ENCODE measurements around the gene MAP7D2. TPM values are rescaled to one million over a fixed set of nuclear protein-coding genes. Genes with fewer than 3 reads are reported as not detected.

The MAP7D2 gene
- total RNA-seq, 1 donor = not detected

DNA sequence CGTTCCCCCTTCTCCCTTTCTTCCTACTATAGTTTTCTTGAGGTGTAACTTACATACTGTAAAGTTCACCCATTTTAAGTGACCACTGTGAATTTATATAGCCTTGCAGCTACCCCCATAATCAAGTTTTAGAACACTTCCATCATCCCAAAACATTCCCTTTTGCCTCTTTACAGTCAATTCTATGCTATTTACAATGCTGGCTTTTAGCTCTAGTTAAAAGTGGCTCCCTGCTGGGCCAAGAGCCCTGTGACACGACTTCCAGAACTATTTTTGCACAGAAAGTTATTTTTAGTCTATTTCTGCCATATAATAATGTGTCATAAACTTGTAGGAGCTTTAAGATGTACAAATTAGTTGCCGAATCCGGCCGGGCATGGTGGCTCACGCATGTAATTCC lies 26.9 kb downstream of the MAP7D2 start:
- no peak for DNase-seq (ENCODE audit: low read depth)
- TF ChIP-seq, protein P1, sequence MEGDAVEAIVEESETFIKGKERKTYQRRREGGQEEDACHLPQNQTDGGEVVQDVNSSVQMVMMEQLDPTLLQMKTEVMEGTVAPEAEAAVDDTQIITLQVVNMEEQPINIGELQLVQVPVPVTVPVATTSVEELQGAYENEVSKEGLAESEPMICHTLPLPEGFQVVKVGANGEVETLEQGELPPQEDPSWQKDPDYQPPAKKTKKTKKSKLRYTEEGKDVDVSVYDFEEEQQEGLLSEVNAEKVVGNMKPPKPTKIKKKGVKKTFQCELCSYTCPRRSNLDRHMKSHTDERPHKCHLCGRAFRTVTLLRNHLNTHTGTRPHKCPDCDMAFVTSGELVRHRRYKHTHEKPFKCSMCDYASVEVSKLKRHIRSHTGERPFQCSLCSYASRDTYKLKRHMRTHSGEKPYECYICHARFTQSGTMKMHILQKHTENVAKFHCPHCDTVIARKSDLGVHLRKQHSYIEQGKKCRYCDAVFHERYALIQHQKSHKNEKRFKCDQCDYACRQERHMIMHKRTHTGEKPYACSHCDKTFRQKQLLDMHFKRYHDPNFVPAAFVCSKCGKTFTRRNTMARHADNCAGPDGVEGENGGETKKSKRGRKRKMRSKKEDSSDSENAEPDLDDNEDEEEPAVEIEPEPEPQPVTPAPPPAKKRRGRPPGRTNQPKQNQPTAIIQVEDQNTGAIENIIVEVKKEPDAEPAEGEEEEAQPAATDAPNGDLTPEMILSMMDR (IDR thresholded peaks at IDR 0.05; ENCODE audit: insufficient read depth, low read depth, low read length) = no peak

DNA sequence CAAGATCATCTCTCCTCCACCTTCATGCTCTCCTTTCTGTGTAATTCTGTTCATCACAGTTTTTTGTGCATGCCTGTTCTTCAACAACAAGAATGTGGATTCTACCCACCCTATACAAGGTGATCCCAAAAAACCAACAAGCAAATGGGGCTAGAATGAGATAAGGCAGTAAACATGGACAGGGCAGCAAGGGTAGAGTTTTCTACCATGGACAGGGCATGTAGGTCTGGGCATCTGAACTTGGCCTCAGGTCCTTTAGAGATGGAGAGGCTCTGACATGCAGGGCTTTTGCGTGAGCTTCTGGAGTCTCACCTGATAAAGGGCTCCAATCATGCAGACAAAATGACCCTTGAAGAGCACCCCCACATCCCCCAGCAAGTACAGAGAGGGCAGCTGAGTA lies 36.4 kb downstream of the MAP7D2 start:
- TF ChIP-seq, protein P1 (IDR thresholded peaks at IDR 0.05; ENCODE audit: insufficient read depth, low read depth, low read length) = no peak
- no peak overlapping the region for H3K4me3 ChIP-seq (ENCODE audit: low read depth, low read length)
- no peak for DNase-seq (ENCODE audit: low read depth)

More for the DNA sequence above, 26.9 kb downstream of the MAP7D2 start:
- no peak overlapping the region for H3K4me3 ChIP-seq (ENCODE audit: low read depth, low read length)

DNA sequence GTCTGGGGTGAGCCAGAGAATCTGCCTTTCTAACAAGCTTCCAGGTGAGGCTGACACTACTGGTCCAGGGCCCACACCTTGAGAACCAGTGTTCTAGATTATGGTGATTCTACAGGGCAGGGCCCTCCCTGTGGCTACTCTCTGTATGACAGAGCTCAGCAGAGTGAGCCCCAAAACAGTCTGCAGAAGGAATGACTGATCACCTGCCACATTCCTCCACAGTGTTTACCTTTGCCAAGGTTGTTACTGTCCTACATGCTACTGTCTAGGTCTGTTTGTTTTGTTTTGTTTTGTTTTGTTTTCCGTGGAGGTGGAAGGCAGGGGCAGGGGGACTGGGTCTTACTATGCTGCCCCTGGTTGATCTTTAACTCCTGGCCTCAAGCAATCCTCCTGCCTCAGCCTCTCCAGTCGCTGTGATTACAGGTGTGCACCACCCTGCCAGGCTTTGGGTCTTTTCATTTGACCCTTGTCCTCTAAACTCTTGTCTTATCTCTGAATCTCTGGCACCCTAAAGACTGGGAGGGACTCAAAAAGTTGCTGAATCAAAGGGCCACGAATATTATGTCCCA lies 45.1 kb downstream of the MAP7D2 start:
- no peak overlapping the region for H3K4me3 ChIP-seq (ENCODE audit: low read depth, low read length)
- DNase-seq (ENCODE audit: low read depth) = no peak
- TF ChIP-seq, protein P1 (IDR thresholded peaks at IDR 0.05; ENCODE audit: insufficient read depth, low read depth, low read length) = no peak

DNA sequence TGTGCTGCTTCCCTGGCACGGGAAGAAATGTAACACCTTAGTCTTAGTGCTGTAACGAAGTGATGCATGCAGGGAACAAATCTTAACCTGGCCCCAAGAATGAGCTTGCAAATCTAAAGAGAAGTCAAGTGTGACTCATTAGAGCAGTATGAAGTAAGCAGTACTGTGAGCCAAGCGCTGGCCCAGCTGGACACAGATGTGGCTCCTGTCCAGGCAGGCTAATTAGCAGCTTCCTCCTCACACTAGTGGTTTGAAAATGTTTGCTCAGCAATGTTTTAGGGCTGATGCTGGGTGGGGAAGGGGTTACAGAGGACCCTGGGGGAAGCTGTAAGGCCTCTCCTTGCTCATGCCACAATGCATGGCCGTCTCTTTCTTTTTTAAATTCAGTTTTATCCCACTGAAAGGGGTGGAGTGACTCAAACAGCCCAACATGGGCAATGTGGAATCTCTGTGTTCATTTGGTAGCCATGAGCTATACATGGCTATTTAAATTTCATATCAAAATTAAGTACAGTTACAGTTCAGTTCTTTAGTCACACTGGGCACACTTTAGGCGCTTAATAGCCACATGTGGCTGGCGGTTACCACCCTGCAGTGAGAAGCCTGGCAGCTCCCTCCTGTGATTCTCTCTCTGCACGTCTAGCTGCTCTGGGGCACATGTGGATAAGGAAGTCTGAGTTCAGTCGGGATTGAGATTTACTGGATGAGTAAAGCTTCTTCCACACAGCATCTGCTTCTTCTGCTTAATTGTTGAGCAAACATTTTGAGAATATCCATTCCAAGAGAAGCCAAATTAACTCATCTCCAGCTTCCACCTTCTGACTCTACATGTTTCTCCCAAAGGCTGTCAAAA lies 48.8 kb downstream of the MAP7D2 start:
- no peak overlapping the region for H3K4me3 ChIP-seq (ENCODE audit: low read depth, low read length)
- TF ChIP-seq, protein P1 (IDR thresholded peaks at IDR 0.05; ENCODE audit: insufficient read depth, low read depth, low read length) = no peak
- peak; percentile 86 for DNase-seq (ENCODE audit: low read depth)

DNA sequence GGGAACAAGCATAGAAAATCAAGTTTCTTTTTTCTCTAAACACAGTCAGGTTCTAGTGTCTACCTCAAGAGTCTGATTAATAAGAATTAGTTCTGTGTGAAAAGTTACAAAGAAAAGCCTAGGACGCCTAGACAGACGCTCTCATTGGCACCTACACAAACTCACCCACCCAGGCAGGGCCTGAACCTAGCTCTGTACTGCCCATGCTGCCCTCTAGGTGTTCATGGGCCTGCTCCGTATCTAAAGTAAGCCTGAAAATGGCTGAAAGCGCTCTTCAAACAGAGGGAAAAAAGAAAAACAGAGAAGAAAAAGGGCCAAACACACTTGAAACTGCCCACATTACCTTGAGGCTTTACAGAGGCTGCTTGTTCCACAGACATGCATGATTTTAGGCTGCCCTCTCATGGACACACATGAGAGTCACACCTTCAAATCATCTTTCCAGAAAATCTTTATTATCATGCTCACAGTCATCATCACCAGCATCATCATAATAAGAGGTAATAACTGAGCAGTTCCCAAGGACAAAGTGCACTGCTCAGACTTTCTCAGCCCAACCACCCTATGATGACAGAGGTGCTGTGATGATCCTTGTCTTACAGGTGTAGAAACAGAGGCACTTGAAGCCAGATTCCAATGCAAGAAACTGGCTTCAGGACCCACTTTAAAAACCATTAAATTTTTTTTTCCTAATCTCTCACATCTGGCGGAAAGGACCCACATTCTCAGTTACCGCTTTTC lies 49.6 kb downstream of the MAP7D2 start:
- no peak overlapping the region for H3K4me3 ChIP-seq (ENCODE audit: low read depth, low read length)
- DNase-seq (ENCODE audit: low read depth) = peak; percentile 58
- TF ChIP-seq, protein P1 (IDR thresholded peaks at IDR 0.05; ENCODE audit: insufficient read depth, low read depth, low read length) = peak; percentile 54

DNA sequence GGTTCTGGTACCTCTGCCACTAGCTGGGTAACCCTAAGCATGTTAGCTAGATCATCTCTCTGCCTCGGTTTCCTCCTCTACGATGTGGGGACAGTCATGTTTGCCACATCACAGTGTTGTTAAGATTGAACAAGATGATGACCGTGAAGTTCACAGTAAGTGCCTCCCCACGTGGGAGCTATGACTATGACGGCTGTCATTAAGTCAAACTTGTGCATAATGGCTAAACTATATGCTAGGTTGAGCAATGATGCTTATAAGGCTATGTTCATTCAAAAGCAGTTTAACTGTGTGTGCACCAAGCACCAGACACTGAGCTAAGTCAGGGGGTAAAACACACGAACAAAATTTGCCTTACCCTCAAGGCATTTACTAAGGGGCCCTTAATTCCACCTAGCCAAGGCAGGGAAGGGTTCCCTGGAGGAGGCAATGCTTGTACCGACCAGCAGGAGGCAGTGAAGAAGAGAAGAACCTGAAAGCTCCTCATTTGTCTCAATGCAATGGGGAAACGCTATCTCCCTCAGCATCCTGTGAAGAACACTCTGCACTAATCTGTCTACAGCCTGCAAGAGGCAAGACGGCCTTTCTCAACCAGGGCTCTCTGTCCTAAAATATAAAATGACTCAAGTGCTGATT lies 52.9 kb downstream of the MAP7D2 start:
- no peak overlapping the region for H3K4me3 ChIP-seq (ENCODE audit: low read depth, low read length)
- TF ChIP-seq, protein P1 (IDR thresholded peaks at IDR 0.05; ENCODE audit: insufficient read depth, low read depth, low read length) = peak; percentile 26
- no peak for DNase-seq (ENCODE audit: low read depth)
